GM04504 (cell line): ENCODE data around the gene SMAGP.
"Not testable (repeated sequence)": the region's sequence is repeated elsewhere in the genome, so short reads cannot be mapped to it uniquely, and the experiment has no call there.

Experiments used
- DNase-seq: peaks from one replicate; pipeline ENCODE4 v3.0.0-alpha.2; 2012; ENCODE audit warnings: low read depth

Gene SMAGP

GRCh38 chr12:51224625-51225024, 45.6 kb downstream of the SMAGP start:
- no peak for DNase-seq

GRCh38 chr12:51222461-51222860, 47.8 kb downstream of the SMAGP start:
- DNase-seq, result no peak

- DNase-seq, result not testable (repeated sequence)
Observed at GRCh38 chr12:51219857-51220256, 50.4 kb downstream of the SMAGP start.

- DNase-seq, result no peak
Observed at GRCh38 chr12:51219322-51219721, 50.9 kb downstream of the SMAGP start.

GRCh38 chr12:51218607-51219161, 51.5 kb downstream of the SMAGP start:
- no peak for DNase-seq

- peak; percentile 72 for DNase-seq
Observed at GRCh38 chr12:51217968-51218606, 52.1 kb downstream of the SMAGP start, which contains the start of gene POU6F1. Gene POU6F1 (minus strand): TSS chr12:51218062. CDS start chr12:51206836, 11,226 bp downstream.

GRCh38 chr12:51217133-51217967, 52.9 kb downstream of the SMAGP start:
- DNase-seq, result no peak

- no peak for DNase-seq
Observed at GRCh38 chr12:51216642-51217041, 53.6 kb downstream of the SMAGP start.

GRCh38 chr12:51214895-51215294, 55.3 kb downstream of the SMAGP start:
- DNase-seq, result no peak

GRCh38 chr12:51210690-51211395, 59.4 kb downstream of the SMAGP start:
- no peak for DNase-seq

GRCh38 chr12:51209259-51209658, 61.0 kb downstream of the SMAGP start:
- DNase-seq, result no peak

- no peak for DNase-seq
Observed at GRCh38 chr12:51208016-51208660, 62.1 kb downstream of the SMAGP start.

- no peak for DNase-seq
Observed at GRCh38 chr12:51205350-51205749, 64.9 kb downstream of the SMAGP start.

- no peak for DNase-seq
Observed at GRCh38 chr12:51202718-51203117, 67.5 kb downstream of the SMAGP start.

GRCh38 chr12:51200806-51201205, 69.4 kb downstream of the SMAGP start:
- DNase-seq, result no peak

- no peak for DNase-seq
Observed at GRCh38 chr12:51200156-51200555, 70.1 kb downstream of the SMAGP start.

GRCh38 chr12:51199366-51199945, 70.8 kb downstream of the SMAGP start:
- no peak for DNase-seq

- no peak for DNase-seq
Observed at GRCh38 chr12:51198568-51199365, 71.4 kb downstream of the SMAGP start.

GRCh38 chr12:51197736-51198567, 72.3 kb downstream of the SMAGP start:
- DNase-seq, result no peak

- DNase-seq, result no peak
Observed at GRCh38 chr12:51196547-51196946, 73.7 kb downstream of the SMAGP start.
